RWPE1 (cell line): ENCODE data around the gene LRRTM2.
A peak's percentile ranks its signal among the peaks of the same experiment; 100 is the strongest.

Experiments
- CTCF ChIA-PET: fragments of 350-600 bp; sonication (Branson Sonifier 250); formaldehyde crosslinking; extraction: SDS; loops from one replicate; lab custom pipeline; 2021; lab: Yijun Ruan, JAX
- POLR2A ChIA-PET: fragments of 400-600 bp; formaldehyde crosslinking; extraction: SDS; loops from one replicate; lab custom pipeline; 2020; ENCODE audit warnings: antibody characterized with exemption; ENCODE audit not compliant: low non-redundant PET; lab: Yijun Ruan, JAX
- DNase-seq: peaks from one replicate; pipeline ENCODE4 v3.0.0; 2012; ENCODE audit warnings: low spot score
- H3K27ac ChIP-seq: fragments of 450-650 bp; 2 replicates; pipeline ENCODE4 v1.5.1; 2017
- CTCF ChIP-seq: fragments of 450-650 bp; conservative IDR thresholded peaks from 2 replicates; pipeline ENCODE4 v1.5.1; 2017; ENCODE audit warnings: low read depth, mild to moderate bottlenecking

Gene LRRTM2

GRCh38 chr5:138849882-138850281 lies 25.3 kb downstream of the LRRTM2 start:
- no peak for DNase-seq
- no peak overlapping the region for H3K27ac ChIP-seq
- POLR2A ChIA-PET, result no interaction called here
- CTCF ChIA-PET, result no interaction called here
- TF ChIP-seq CTCF, result no peak

- ChIA-PET POLR2A (no interaction called here), CTCF (no interaction called here)
- TF ChIP-seq CTCF, result no peak
- no peak for DNase-seq
- no peak overlapping the region for H3K27ac ChIP-seq
Observed at GRCh38 chr5:138849439-138849838, 25.7 kb downstream of the LRRTM2 start.

- no peak overlapping the region; the same call in 1 of the 2 replicates for H3K27ac ChIP-seq
- TF ChIP-seq CTCF, result no peak
- peak; percentile 82 for DNase-seq
- ChIA-PET CTCF (interaction anchor here (0.9 kb wide), 1 partner anchor 21 kb away, joined by 3 read pairs; no protein-coding TSS in a partner anchor), POLR2A (no interaction called here)
Observed at GRCh38 chr5:138844812-138845513, 30.2 kb downstream of the LRRTM2 start.

- peak overlapping the region; percentile 85 for H3K27ac ChIP-seq
- ChIA-PET POLR2A (no interaction called here), CTCF (interaction anchor here (0.7 to 0.9 kb wide), 2 partner anchors 18 to 20 kb away, joined by 3 read pairs; no protein-coding TSS in a partner anchor)
- TF ChIP-seq CTCF, result no peak
- DNase-seq, result peak; percentile 27
Observed at GRCh38 chr5:138844125-138844461, 31.0 kb downstream of the LRRTM2 start.

GRCh38 chr5:138843316-138844124 lies 31.6 kb downstream of the LRRTM2 start:
- peak; percentile 42 for DNase-seq
- peak overlapping the region; percentile 85 for H3K27ac ChIP-seq
- ChIA-PET CTCF (interaction anchor here (0.7 to 0.9 kb wide), 2 partner anchors 18 to 19 kb away, joined by 3 read pairs; no protein-coding TSS in a partner anchor), POLR2A (no interaction called here)
- no peak for TF ChIP-seq CTCF

- POLR2A ChIA-PET, result no interaction called here
- no peak overlapping the region for H3K27ac ChIP-seq
- TF ChIP-seq CTCF, result no peak
- CTCF ChIA-PET, result no interaction called here
- no peak for DNase-seq
Observed at GRCh38 chr5:138841531-138841930, 33.6 kb downstream of the LRRTM2 start.
